GM23248 (cell line): Measurements from ENCODE around the gene SPTLC2.

Source experiments
- EZH2 ChIP-seq: fragments of 200-600 bp; sonication (generic); IDR thresholded peaks from 2 replicates; pipeline ENCODE4 v1.6.1; 2018; ENCODE audit warnings: antibody characterized with exemption, mild to moderate bottlenecking; ENCODE audit not compliant: insufficient read depth, poor library complexity, severe bottlenecking
- EZH2phosphoT487 ChIP-seq: fragments of 200-600 bp; sonication (generic); IDR thresholded peaks from 2 replicates; pipeline ENCODE4 v1.6.1; 2018; ENCODE audit warnings: antibody characterized with exemption, moderate library complexity, mild to moderate bottlenecking, low read depth; ENCODE audit not compliant: insufficient read depth

DNA sequence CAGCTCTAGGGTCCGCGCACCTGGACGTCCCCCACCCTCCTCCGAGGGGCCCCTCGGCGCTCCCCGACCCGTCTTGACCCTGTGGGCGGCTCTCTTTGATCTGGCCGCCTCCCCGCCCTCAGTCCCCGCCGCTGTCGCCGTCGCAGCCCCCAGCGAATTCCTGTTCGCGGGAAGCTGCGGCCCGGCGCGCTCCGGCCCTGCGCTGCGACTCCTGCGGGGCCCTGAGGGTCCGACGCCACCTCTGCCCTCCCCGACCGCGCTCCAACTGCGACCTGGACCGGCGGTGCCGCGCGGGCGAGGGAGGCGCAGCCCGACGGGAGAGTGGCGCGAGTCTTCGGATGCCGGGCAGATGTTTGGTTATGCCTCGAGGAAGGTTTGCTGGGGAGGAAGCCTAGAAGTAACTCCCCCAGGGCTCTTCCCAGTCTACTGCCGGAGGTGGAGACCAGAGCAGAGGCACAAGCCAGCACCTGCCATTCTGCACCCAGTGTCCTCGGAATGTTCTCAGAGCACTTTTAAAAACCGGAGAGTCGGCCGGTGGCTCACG lies 117.4 kb downstream of the SPTLC2 start:
- TF ChIP-seq EZH2 (no peak), EZH2phosphoT487 (0 out of 2 replicates have a peak, but pooled peaks have one; percentile 33)
